Upper lobe of left lung (tissue), 6 donors: ENCODE data around the gene RALA. TPM values are rescaled to one million over a fixed set of nuclear protein-coding genes. Genes with fewer than 3 reads are reported as not detected.

Source experiments
- ATAC-seq, 2 donors: fragments of 200-7000 bp; cut with Tn5 transposase; one replicate each; pipeline ENCODE4 v1.9.1; 2022; ENCODE audit warnings: mild to moderate bottlenecking in 2 of 2, moderate library complexity in 2 of 2; ENCODE audit not compliant: low FRiP score in 2 of 2
- DNase-seq, 2 donors: peaks; one replicate each; pipeline ENCODE4 v3.0.0-alpha.2; 2019 to 2020
- H3K27ac ChIP-seq, 4 donors: fragments of 200-600 bp; sonication (generic); one replicate each; pipeline ENCODE4 v1.5.1; 2016 to 2019
- H3K27me3 ChIP-seq, 4 donors: fragments of 200-600 bp; sonication (generic); one replicate each; pipeline ENCODE4 v1.5.1; 2017 to 2019
- H3K36me3 ChIP-seq, 4 donors: fragments of 200-600 bp; sonication (generic); one replicate each; pipeline ENCODE4 v1.5.1; 2016 to 2019
- H3K4me1 ChIP-seq, 4 donors: fragments of 200-600 bp; sonication (generic); one replicate each; pipeline ENCODE4 v1.5.1; 2018 to 2019
- H3K4me3 ChIP-seq, 4 donors: fragments of 200-600 bp; sonication (generic); one replicate each; pipeline ENCODE4 v1.5.1; 2017 to 2019; ENCODE audit warnings: mild to moderate bottlenecking in 2 of 4, moderate library complexity in 1 of 4
- H3K9me3 ChIP-seq, 4 donors: fragments of 200-600 bp; sonication (generic); one replicate each; pipeline ENCODE4 v1.5.1; 2018 to 2019
- CTCF ChIP-seq, 6 experiments: fragments of 450-650 bp in 4 of 6; fragments of 200-600 bp in 2 of 6; sonication (generic) in 2 of 6; IDR thresholded peaks; one replicate each; pipeline ENCODE4 v1.5.1; 2016 to 2019; ENCODE audit warnings: antibody characterized with exemption in 6 of 6
- EP300 ChIP-seq, 4 donors: sonication (generic); formaldehyde crosslinking; IDR thresholded peaks; one replicate each; pipeline ENCODE4 v1.5.1; 2017; ENCODE audit warnings: antibody characterized with exemption in 4 of 4, control low read depth in 2 of 4
- POLR2A ChIP-seq, 4 donors: fragments of 450-650 bp; IDR thresholded peaks; one replicate each; pipeline ENCODE4 v1.5.1; 2016 to 2017; ENCODE audit warnings: antibody characterized with exemption in 4 of 4, mild to moderate bottlenecking in 2 of 4
- POLR2AphosphoS5 ChIP-seq, 2 donors: sonication (generic); formaldehyde crosslinking; IDR thresholded peaks; one replicate each; pipeline ENCODE4 v1.5.1; 2017; ENCODE audit warnings: antibody characterized with exemption in 2 of 2
- WGBS, 2 donors: methylation state at CpG; one replicate each; pipeline ENCODE4 v1.1.5; 2017 to 2018; 5-methylcytosine and 5-hydroxymethylcytosine counted together
- total RNA-seq, 6 donors: library from RNA; depleted of rRNA in 4 of 6; stranded (reverse); fragments of >200 nt in 4 of 6; gene quantifications; one replicate each; pipeline versions ENCODE4 v1.1.0 to v1.2.1, GENCODE V29; 2016 to 2021
- donor health status: DM: no; HTN: no; CAD: no; lungs with moderate emphysema.
- donor health status: DM: no; HTN: yes; CAD: no; lungs with severe emphysema.

The RALA gene
- total RNA-seq, 6 donors from 2014 or later: 7.3 to 45.1 (median 33.5) TPM

- 69 to 70% methylated on average over 2 of the region's 2 CpGs for WGBS, 2 donors
- peak overlapping the region in 2 of 4 donors; percentile 53 to 91 for H3K27ac ChIP-seq
- TF ChIP-seq CTCF (IDR thresholded peaks at IDR 0.05) (no peak), POLR2AphosphoS5 (IDR thresholded peaks at IDR 0.05) (no peak), POLR2A (IDR thresholded peaks at IDR 0.05) (no peak), EP300 (IDR thresholded peaks at IDR 0.05) (no peak)
- peaks cover 5 to 18% (median 11%) of the 10 kb centered on the region in 4 donors for H3K4me1 ChIP-seq
- H3K27me3 ChIP-seq: no peaks in the 10 kb centered on the region
- no peak overlapping the region for H3K4me3 ChIP-seq
- H3K9me3 ChIP-seq: no peaks in the 10 kb centered on the region
- DNase-seq (no peak), ATAC-seq (no peak)
- H3K36me3 ChIP-seq: no peaks in the 10 kb centered on the region
These were observed 17.0 kb upstream of the RALA start for GRCh38 chr7:39606352-39606751.

GRCh38 chr7:39606941-39607340, 16.4 kb upstream of the RALA start:
- Histone ChIP-seq H3K9me3 (no peaks in the 10 kb centered on the region), H3K4me3 (no peak overlapping the region), H3K36me3 (no peaks in the 10 kb centered on the region), H3K27ac (peak overlapping the region in 2 of 4 donors; percentile 43 to 91), H3K4me1 (peaks cover 5 to 18% (median 11%) of the 10 kb centered on the region in 4 donors), H3K27me3 (no peaks in the 10 kb centered on the region)
- WGBS, 2 donors: 80 to 83% methylated on average over 2 of the region's 2 CpGs
- TF ChIP-seq CTCF (IDR thresholded peaks at IDR 0.05): no peak
- no peak for TF ChIP-seq EP300 (IDR thresholded peaks at IDR 0.05)
- no peak for TF ChIP-seq POLR2AphosphoS5 (IDR thresholded peaks at IDR 0.05)
- no peak for TF ChIP-seq POLR2A (IDR thresholded peaks at IDR 0.05)
- DNase-seq (no peak), ATAC-seq (no peak)

- ATAC-seq (no peak), DNase-seq (no peak)
- 81 to 92% methylated on average over 2 of the region's 2 CpGs for WGBS, 2 donors
- no peaks in the 10 kb centered on the region for H3K36me3 ChIP-seq
- H3K27ac ChIP-seq: peak overlapping the region in 3 of 4 donors; percentile 8 to 91 (median 43)
- H3K4me3 ChIP-seq: no peak overlapping the region
- peaks cover 5 to 18% (median 11%) of the 10 kb centered on the region in 4 donors for H3K4me1 ChIP-seq
- TF ChIP-seq EP300 (IDR thresholded peaks at IDR 0.05): no peak
- TF ChIP-seq POLR2A (IDR thresholded peaks at IDR 0.05): no peak
- no peak for TF ChIP-seq CTCF (IDR thresholded peaks at IDR 0.05)
- TF ChIP-seq POLR2AphosphoS5 (IDR thresholded peaks at IDR 0.05): no peak
- H3K27me3 ChIP-seq: no peaks in the 10 kb centered on the region
- no peaks in the 10 kb centered on the region for H3K9me3 ChIP-seq
These were observed 15.5 kb upstream of the RALA start for GRCh38 chr7:39607865-39608264.

- no peak for TF ChIP-seq CTCF (IDR thresholded peaks at IDR 0.05)
- no peak for TF ChIP-seq EP300 (IDR thresholded peaks at IDR 0.05)
- TF ChIP-seq POLR2AphosphoS5 (IDR thresholded peaks at IDR 0.05): no peak
- no peak for TF ChIP-seq POLR2A (IDR thresholded peaks at IDR 0.05)
- DNase-seq (no peak), ATAC-seq (no peak)
- Histone ChIP-seq H3K27me3 (no peaks in the 10 kb centered on the region), H3K4me1 (peaks cover 5 to 18% (median 11%) of the 10 kb centered on the region in 4 donors), H3K9me3 (no peaks in the 10 kb centered on the region), H3K4me3 (no peak overlapping the region), H3K36me3 (no peaks in the 10 kb centered on the region), H3K27ac (peak overlapping the region in 3 of 4 donors; percentile 23 to 91 (median 43))
- 41 to 43% methylated on average over 3 of the region's 3 CpGs for WGBS, 2 donors
These were observed 15.1 kb upstream of the RALA start for GRCh38 chr7:39608278-39608677.
